Astrocyte (in vitro differentiated cells and primary cell): ENCODE results near the gene WDR37.

ENCODE experiments used
- CTCF ChIP-seq: IDR thresholded peaks from 2 replicates; pipeline ENCODE4 v1.5.1; 2011; ENCODE audit warnings: low read depth, mild to moderate bottlenecking, inconsistent platforms, low read length, moderate library complexity; ENCODE audit not compliant: insufficient read depth
- EZH2 ChIP-seq: IDR thresholded peaks from 2 replicates; pipeline ENCODE4 v1.6.1; 2012; ENCODE audit warnings: mild to moderate bottlenecking, low read length, inconsistent platforms; ENCODE audit not compliant: insufficient read depth

DNA sequence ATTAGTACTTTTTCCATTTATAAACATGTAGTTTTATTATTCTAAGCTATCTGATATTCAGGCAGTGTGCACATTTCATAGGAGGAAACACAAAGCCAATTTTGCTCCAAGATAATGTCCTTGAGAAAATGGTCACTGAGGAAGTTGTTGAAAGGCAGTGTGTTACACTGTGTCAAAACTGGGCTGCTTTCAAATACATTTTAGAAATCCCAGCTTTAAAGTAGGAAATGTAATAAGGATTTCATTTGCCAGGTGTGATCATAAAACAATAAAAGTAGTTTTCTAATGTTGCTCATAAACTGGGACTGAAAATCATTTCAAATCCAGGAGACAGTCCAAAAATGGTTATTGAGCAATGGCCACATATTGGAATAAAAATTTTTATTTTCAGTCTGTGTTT, 80.1 kb downstream of the WDR37 start:
- TF ChIP-seq EZH2 (no peak), CTCF (no peak)
